ENCODE measurements around the gene MTRF1. TPM values are rescaled to one million over a fixed set of nuclear protein-coding genes. Genes with fewer than 3 reads are reported as not detected.

The MTRF1 gene
- total RNA-seq, 1 experiment from 2014 or later: 13.7 TPM

- in situ Hi-C loops (cut with HindIII; ENCODE audit: low pct_unique_long_range_greater_than_20kb, low sequenced_read_pairs) (no loop called here), intact Hi-C loops (cut with micrococcal nuclease; ENCODE audit: unreplicated experiment) (no loop called here)
- no peak for ATAC-seq
- POLR2A ChIA-PET: no interaction called here
- Histone ChIP-seq H3K4me1 (ENCODE audit: control insufficient read depth, insufficient read depth, low read length) (no peaks in the 10 kb centered on the region), H3K4me3 (ENCODE audit: low read depth in 2 of 2, low read length in 2 of 2) (no peak overlapping the region), H3K27ac (ENCODE audit: low read length) (no peak overlapping the region), H3K36me3 (ENCODE audit: control insufficient read depth, insufficient read depth, low read length) (no peaks in the 10 kb centered on the region), H3K9me3 (ENCODE audit: control insufficient read depth, insufficient read depth, low read depth, low read length) (peaks cover 3% of the 10 kb centered on the region; the same call in 1 of the 2 replicates), H3K27me3 (ENCODE audit: control insufficient read depth, insufficient read depth, low read length) (no peaks in the 10 kb centered on the region)
- CTCF ChIA-PET: no interaction called here
- TF ChIP-seq TCF7L2 (IDR thresholded peaks at IDR 0.05; ENCODE audit: low read depth, low read length): no peak
- TF ChIP-seq, protein P1, sequence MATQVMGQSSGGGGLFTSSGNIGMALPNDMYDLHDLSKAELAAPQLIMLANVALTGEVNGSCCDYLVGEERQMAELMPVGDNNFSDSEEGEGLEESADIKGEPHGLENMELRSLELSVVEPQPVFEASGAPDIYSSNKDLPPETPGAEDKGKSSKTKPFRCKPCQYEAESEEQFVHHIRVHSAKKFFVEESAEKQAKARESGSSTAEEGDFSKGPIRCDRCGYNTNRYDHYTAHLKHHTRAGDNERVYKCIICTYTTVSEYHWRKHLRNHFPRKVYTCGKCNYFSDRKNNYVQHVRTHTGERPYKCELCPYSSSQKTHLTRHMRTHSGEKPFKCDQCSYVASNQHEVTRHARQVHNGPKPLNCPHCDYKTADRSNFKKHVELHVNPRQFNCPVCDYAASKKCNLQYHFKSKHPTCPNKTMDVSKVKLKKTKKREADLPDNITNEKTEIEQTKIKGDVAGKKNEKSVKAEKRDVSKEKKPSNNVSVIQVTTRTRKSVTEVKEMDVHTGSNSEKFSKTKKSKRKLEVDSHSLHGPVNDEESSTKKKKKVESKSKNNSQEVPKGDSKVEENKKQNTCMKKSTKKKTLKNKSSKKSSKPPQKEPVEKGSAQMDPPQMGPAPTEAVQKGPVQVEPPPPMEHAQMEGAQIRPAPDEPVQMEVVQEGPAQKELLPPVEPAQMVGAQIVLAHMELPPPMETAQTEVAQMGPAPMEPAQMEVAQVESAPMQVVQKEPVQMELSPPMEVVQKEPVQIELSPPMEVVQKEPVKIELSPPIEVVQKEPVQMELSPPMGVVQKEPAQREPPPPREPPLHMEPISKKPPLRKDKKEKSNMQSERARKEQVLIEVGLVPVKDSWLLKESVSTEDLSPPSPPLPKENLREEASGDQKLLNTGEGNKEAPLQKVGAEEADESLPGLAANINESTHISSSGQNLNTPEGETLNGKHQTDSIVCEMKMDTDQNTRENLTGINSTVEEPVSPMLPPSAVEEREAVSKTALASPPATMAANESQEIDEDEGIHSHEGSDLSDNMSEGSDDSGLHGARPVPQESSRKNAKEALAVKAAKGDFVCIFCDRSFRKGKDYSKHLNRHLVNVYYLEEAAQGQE (IDR thresholded peaks at IDR 0.05; ENCODE audit: insufficient read depth in 1 of 2, low read depth in 2 of 2, low read length in 1 of 2): no peak
- TF ChIP-seq CTCF (IDR thresholded peaks at IDR 0.05): no peak
- TF ChIP-seq POLR2AphosphoS5 (IDR thresholded peaks at IDR 0.05; ENCODE audit: low read depth, low read length): no peak
- no peak for TF ChIP-seq SIN3A (IDR thresholded peaks at IDR 0.05; ENCODE audit: borderline replicate concordance, insufficient read depth, low read depth, low read length)
- BruUV-seq (replicated peaks): no TSS peak
- no peak for DNase-seq (ENCODE audit: low read depth, low spot score)
These were observed 49.5 kb downstream of the MTRF1 start for GRCh38 chr13:41213919-41214318.

DNA sequence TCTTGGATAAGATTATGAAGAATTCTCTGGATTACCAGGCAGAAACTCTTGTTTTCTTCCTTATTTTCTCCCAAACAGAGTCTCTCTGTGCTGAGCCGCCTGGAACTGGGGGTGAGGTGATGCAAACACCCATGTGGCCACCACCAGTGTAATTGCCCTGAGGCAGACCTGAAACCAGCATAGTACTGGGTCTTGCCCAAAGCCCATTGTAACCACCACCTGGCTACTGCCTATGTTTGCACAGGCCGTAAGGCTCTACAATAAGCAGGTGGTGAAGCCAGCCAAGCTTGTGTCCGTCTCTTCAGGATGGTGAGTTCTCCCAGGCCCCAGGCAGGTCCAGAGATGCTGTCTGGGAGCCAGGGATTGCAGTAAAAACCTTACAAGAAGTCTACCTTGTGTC, 50.1 kb downstream of the MTRF1 start:
- no peaks in the 10 kb centered on the region for H3K36me3 ChIP-seq (ENCODE audit: control insufficient read depth, insufficient read depth, low read length)
- intact Hi-C loops (cut with micrococcal nuclease; ENCODE audit: unreplicated experiment) (no loop called here), in situ Hi-C loops (cut with HindIII; ENCODE audit: low pct_unique_long_range_greater_than_20kb, low sequenced_read_pairs) (no loop called here)
- no peak for TF ChIP-seq POLR2AphosphoS5 (IDR thresholded peaks at IDR 0.05; ENCODE audit: low read depth, low read length)
- TF ChIP-seq, protein P1 (IDR thresholded peaks at IDR 0.05; ENCODE audit: insufficient read depth in 1 of 2, low read depth in 2 of 2, low read length in 1 of 2): no peak
- no peaks in the 10 kb centered on the region for H3K27me3 ChIP-seq (ENCODE audit: control insufficient read depth, insufficient read depth, low read length)
- H3K27ac ChIP-seq (ENCODE audit: low read length): no peak overlapping the region
- H3K9me3 ChIP-seq (ENCODE audit: control insufficient read depth, insufficient read depth, low read depth, low read length): peaks cover 3% of the 10 kb centered on the region; the same call in 1 of the 2 replicates
- DNase-seq (ENCODE audit: low read depth, low spot score) (no peak), ATAC-seq (0 out of 2 replicates have a peak, but pooled peaks have one; percentile 21)
- no peaks in the 10 kb centered on the region for H3K4me1 ChIP-seq (ENCODE audit: control insufficient read depth, insufficient read depth, low read length)
- POLR2A ChIA-PET: no interaction called here
- CTCF ChIA-PET: no interaction called here
- BruUV-seq (replicated peaks): no TSS peak
- no peak overlapping the region for H3K4me3 ChIP-seq (ENCODE audit: low read depth in 2 of 2, low read length in 2 of 2)

Data from Panc1 (cell line).